Fibroblast of gingiva (primary cell): ENCODE results near the gene PDGFB.
"Not testable (repeated sequence)": the region's sequence is repeated elsewhere in the genome, so short reads cannot be mapped to it uniquely, and the experiment has no call there.

Source experiments
- DNase-seq: peaks from one replicate; pipeline ENCODE4 v3.0.0-alpha.2; 2011; ENCODE audit warnings: low read depth

The PDGFB gene

GRCh38 chr22:39226353-39226752 is 18.4 kb downstream of the PDGFB start:
- no peak for DNase-seq

GRCh38 chr22:39225591-39225990 is 19.2 kb downstream of the PDGFB start:
- DNase-seq: no peak

- no peak for DNase-seq
Measured at GRCh38 chr22:39224550-39224949, 20.2 kb downstream of the PDGFB start.

- DNase-seq: peak; percentile 37
Measured at GRCh38 chr22:39223091-39223710, 21.6 kb downstream of the PDGFB start.

- no peak for DNase-seq
Measured at GRCh38 chr22:39221999-39222686, 22.6 kb downstream of the PDGFB start.

- DNase-seq: no peak
Measured at GRCh38 chr22:39220890-39221850, 23.6 kb downstream of the PDGFB start.

- DNase-seq: no peak
Measured at GRCh38 chr22:39220450-39220849, 24.3 kb downstream of the PDGFB start.

GRCh38 chr22:39219071-39220039 is 25.4 kb downstream of the PDGFB start:
- DNase-seq: no peak

GRCh38 chr22:39218432-39218831 is 26.4 kb downstream of the PDGFB start:
- not testable (repeated sequence) for DNase-seq

- no peak for DNase-seq
Measured at GRCh38 chr22:39216143-39216490, 28.7 kb downstream of the PDGFB start.

- no peak for DNase-seq
Measured at GRCh38 chr22:39215426-39216142, 29.2 kb downstream of the PDGFB start.

GRCh38 chr22:39215070-39215396 is 29.7 kb downstream of the PDGFB start:
- DNase-seq: no peak

- no peak for DNase-seq
Measured at GRCh38 chr22:39214383-39215069, 30.3 kb downstream of the PDGFB start.

- no peak for DNase-seq
Measured at GRCh38 chr22:39214006-39214382, 30.8 kb downstream of the PDGFB start.

- no peak for DNase-seq
Measured at GRCh38 chr22:39212721-39213376, 31.9 kb downstream of the PDGFB start.

- no peak for DNase-seq
Measured at GRCh38 chr22:39209756-39210155, 35.0 kb downstream of the PDGFB start.

GRCh38 chr22:39208013-39208680 is 36.6 kb downstream of the PDGFB start:
- no peak for DNase-seq

- no peak for DNase-seq
Measured at GRCh38 chr22:39207141-39208012, 37.4 kb downstream of the PDGFB start.
